B cell (primary cell): ENCODE measurements around the gene TSPO. TPM values are rescaled to one million over a fixed set of nuclear protein-coding genes. Genes with fewer than 3 reads are reported as not detected.

Experiments used
- ATAC-seq: fragments of 200-7000 bp; cut with Tn5 transposase; one replicate; pipeline ENCODE4 v1.10.0; 2021; ENCODE audit warnings: low read depth, mild to moderate bottlenecking, moderate number of reproducible peaks, moderate library complexity
- CTCF ChIA-PET: fragments of 350-600 bp; sonication (Branson Sonifier 250); formaldehyde crosslinking; loops from one replicate; lab custom pipeline; 2021; ENCODE audit warnings: antibody characterized with exemption, inconsistent platforms; lab: Charles Lee
- POLR2A ChIA-PET: fragments of 350-600 bp; sonication (Branson Sonifier 250); formaldehyde crosslinking; loops from one replicate; lab custom pipeline; 2021; ENCODE audit warnings: antibody characterized with exemption; lab: Charles Lee
- DNase-seq: peaks from one replicate; pipeline ENCODE4 v3.0.0; 2013
- H2AFZ ChIP-seq: 2 replicates; pipeline ENCODE4 v1.6.1; 2012; ENCODE audit warnings: mild to moderate bottlenecking, low read depth, low read length; ENCODE audit not compliant: insufficient read depth, poor library complexity, severe bottlenecking
- H3K27ac ChIP-seq, 2 donors: 1 replicate in 1 of 2; 2 replicates in 1 of 2; pipeline ENCODE4 v1.5.1; 2012 to 2013; ENCODE audit warnings: low read length in 2 of 2, mild to moderate bottlenecking in 2 of 2, moderate library complexity in 1 of 2
- H3K27me3 ChIP-seq, 4 experiments: fragments of 200-600 bp in 1 of 4; sonication (generic) in 1 of 4; replicated peaks in 1 of 4; 1 replicate in 2 of 4; 2 replicates in 2 of 4; pipeline versions ENCODE4 v1.6.1 to v1.7.0; 2013 to 2016; ENCODE audit warnings: low read length in 3 of 4, mild to moderate bottlenecking in 2 of 4, mixed read lengths in 1 of 4, moderate library complexity in 1 of 4; ENCODE audit not compliant: insufficient read depth in 4 of 4, control insufficient read depth in 3 of 4; ENCODE audit errors: control extremely low read depth in 1 of 4
- H3K36me3 ChIP-seq, 2 experiments: replicated peaks in 1 of 2; 1 replicate in 1 of 2; 2 replicates in 1 of 2; pipeline versions ENCODE4 v1.6.1 to v1.7.1; 2013; ENCODE audit warnings: low read length in 1 of 2; ENCODE audit not compliant: insufficient read depth in 2 of 2, control insufficient read depth in 1 of 2; ENCODE audit errors: control extremely low read depth in 1 of 2, extremely low read depth in 1 of 2
- H3K4me1 ChIP-seq, 2 donors: fragments of 200-600 bp in 1 of 2; sonication (generic) in 1 of 2; 1 replicate in 1 of 2; 2 replicates in 1 of 2; pipeline versions ENCODE4 v1.5.1 to v1.6.1; 2013 to 2017; ENCODE audit warnings: low read length in 2 of 2; ENCODE audit not compliant: control insufficient read depth in 2 of 2, insufficient read depth in 2 of 2
- H3K4me2 ChIP-seq: replicated peaks from 2 replicates; pipeline ENCODE3; 2012; ENCODE audit warnings: mild to moderate bottlenecking, low read depth, low read length; ENCODE audit not compliant: poor library complexity, severe bottlenecking
- H3K4me3 ChIP-seq, 5 experiments: fragments of 200-600 bp in 1 of 5; sonication (generic) in 1 of 5; 1 replicate in 3 of 5; 2 replicates in 2 of 5; pipeline versions ENCODE4 v1.5.1 to v1.7.0; 2011 to 2016; ENCODE audit warnings: low read length in 4 of 5, mild to moderate bottlenecking in 4 of 5, low read depth in 2 of 5, control low read depth in 1 of 5, moderate library complexity in 1 of 5; ENCODE audit not compliant: insufficient read depth in 1 of 5; ENCODE audit errors: control extremely low read depth in 1 of 5, extremely low read depth in 1 of 5
- H3K79me2 ChIP-seq: fragments of 200-600 bp; sonication (generic); one replicate; pipeline ENCODE4 v1.6.0; 2016; ENCODE audit warnings: low read length; ENCODE audit not compliant: control insufficient read depth, insufficient read depth
- H3K9ac ChIP-seq: fragments of 200-600 bp; sonication (generic); 2 replicates; pipeline ENCODE4 v1.6.1; 2017; ENCODE audit warnings: mild to moderate bottlenecking, low read length, moderate library complexity
- H3K9me3 ChIP-seq, 3 donors: one replicate each; pipeline versions ENCODE4 v1.6.1 to v1.7.1; 2013; ENCODE audit warnings: low read length in 2 of 3; ENCODE audit not compliant: control insufficient read depth in 2 of 3, insufficient read depth in 1 of 3; ENCODE audit errors: control extremely low read depth in 1 of 3
- H4K20me1 ChIP-seq: 2 replicates; pipeline ENCODE4 v1.6.0; 2012; ENCODE audit warnings: mild to moderate bottlenecking, low read length; ENCODE audit not compliant: insufficient read depth, control insufficient read depth, poor library complexity, severe bottlenecking
- H3K27ac Mint-ChIP-seq: one replicate; pipeline ENCODE4 v1.8.0; 2021; ENCODE audit warnings: mixed read lengths
- H3K27me3 Mint-ChIP-seq: one replicate; pipeline ENCODE4 v1.8.0; 2021; ENCODE audit warnings: mixed read lengths
- H3K4me1 Mint-ChIP-seq: one replicate; pipeline ENCODE4 v1.8.0; 2021; ENCODE audit warnings: mixed read lengths
- H3K4me3 Mint-ChIP-seq: one replicate; pipeline ENCODE4 v1.8.0; 2021; ENCODE audit warnings: mixed read lengths
- H3K9me3 Mint-ChIP-seq: one replicate; pipeline ENCODE4 v1.8.0; 2022; ENCODE audit warnings: mixed read lengths; ENCODE audit not compliant: insufficient read depth
- CTCF ChIP-seq: fragments of 200-600 bp; IDR thresholded peaks from one replicate; pipeline ENCODE4 v1.8.0; 2022; ENCODE audit warnings: antibody characterized with exemption, mild to moderate bottlenecking
- EZH2 ChIP-seq: IDR thresholded peaks from 2 replicates; pipeline ENCODE4 v1.6.1; 2012; ENCODE audit warnings: borderline replicate concordance, low read depth, mild to moderate bottlenecking, moderate library complexity, low read length; ENCODE audit not compliant: insufficient read depth, poor library complexity, severe bottlenecking
- WGBS: methylation state at CpG from one replicate; pipeline ENCODE4 v1.1.5; 2013; ENCODE audit warnings: missing lambda C conversion rate; ENCODE audit not compliant: insufficient coverage; 5-methylcytosine and 5-hydroxymethylcytosine counted together
- intact Hi-C: fragments of 100-400 bp; cut with micrococcal nuclease; formaldehyde crosslinking; loops from one replicate; pipeline ENCODE4 v1.10.0; 2022
- polyA plus RNA-seq: library from polyadenylated mRNA; depleted of rRNA; stranded (reverse); fragments of >200 nt; gene quantifications from 2 replicates; pipeline ENCODE4 v1.2.3, GENCODE V29; 2012
- total RNA-seq, 2 donors: library from RNA; stranded (reverse); fragments of 120-200 nt in 1 of 2; gene quantifications; 1 replicate in 1 of 2; 2 replicates in 1 of 2; pipeline versions ENCODE4 v1.2.3 to v1.2.4, GENCODE V29; 2013 to 2022

TSPO gene
- total and polyA plus RNA-seq, 2 donors (not counting 1 experiment from before 2014, with no cell fraction given) = 54.9 to 94.2 TPM

GRCh38 chr22:43154887-43155536, 3.7 kb downstream of the TSPO start:
- H3K9me3 Mint-ChIP-seq = no peaks in the 10 kb centered on the region
- POLR2A ChIA-PET = no interaction called here
- no peak overlapping the region for H3K4me3 ChIP-seq
- DNase-seq (no peak), ATAC-seq (no peak)
- CTCF ChIA-PET = no interaction called here
- no peak overlapping the region for H3K27ac Mint-ChIP-seq
- intact Hi-C loops = no loop called here
- WGBS = 95% methylated on average over 26 of the region's 27 CpGs
- H4K20me1 ChIP-seq = peaks cover 23% of the 10 kb centered on the region
- no peak overlapping the region for H3K4me2 ChIP-seq
- H3K9ac ChIP-seq = no peak overlapping the region
- no peak overlapping the region for H3K4me3 Mint-ChIP-seq
- peaks cover 25% of the 10 kb centered on the region for H3K79me2 ChIP-seq
- no peak for TF ChIP-seq EZH2
- no peak for TF ChIP-seq CTCF
- H3K4me1 ChIP-seq = peaks cover 12 to 30% of the 10 kb centered on the region in 2 donors
- no peaks in the 10 kb centered on the region for H3K36me3 ChIP-seq
- peaks cover 26% of the 10 kb centered on the region for H3K4me1 Mint-ChIP-seq
- H3K27ac ChIP-seq = no peak overlapping the region
- H3K9me3 ChIP-seq = no peaks in the 10 kb centered on the region
- H3K27me3 ChIP-seq = no peaks in the 10 kb centered on the region
- no peaks in the 10 kb centered on the region for H3K27me3 Mint-ChIP-seq
- no peak overlapping the region for H2AFZ ChIP-seq

DNA sequence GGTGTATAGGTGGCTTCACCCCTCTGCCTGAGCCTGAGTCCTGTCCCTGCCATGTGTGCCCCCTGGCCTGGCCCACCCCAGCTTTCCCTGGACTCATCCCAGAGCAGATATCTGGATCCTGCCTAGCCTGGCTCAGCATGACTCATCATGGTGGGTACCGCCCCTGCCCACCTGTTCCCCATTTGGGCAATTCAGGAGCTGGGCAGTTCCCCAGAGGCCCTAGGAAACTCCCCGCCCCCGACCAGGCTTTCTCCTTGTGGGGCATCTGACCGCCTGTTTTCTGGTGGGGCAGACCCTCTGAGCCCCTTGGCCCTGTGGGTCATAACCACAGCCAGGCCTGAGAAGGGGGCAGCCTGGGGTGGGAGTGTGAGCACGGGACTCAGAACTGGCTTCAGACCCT, 4.4 kb downstream of the TSPO start:
- H3K36me3 ChIP-seq = peaks cover 0 to 1% of the 10 kb centered on the region in 2 experiments
- CTCF ChIA-PET = no interaction called here
- peaks cover 24% of the 10 kb centered on the region for H3K4me1 Mint-ChIP-seq
- H3K4me3 ChIP-seq = no peak overlapping the region
- H3K9me3 Mint-ChIP-seq = no peaks in the 10 kb centered on the region
- no peak overlapping the region for H3K9ac ChIP-seq
- TF ChIP-seq EZH2 = no peak
- no peak for TF ChIP-seq CTCF
- ATAC-seq (no peak), DNase-seq (no peak)
- POLR2A ChIA-PET = no interaction called here
- no peak overlapping the region for H3K4me3 Mint-ChIP-seq
- no peaks in the 10 kb centered on the region for H3K27me3 ChIP-seq
- WGBS = 60% methylated on average over 5 of the region's 5 CpGs
- H3K4me2 ChIP-seq = no peak overlapping the region
- H3K27ac Mint-ChIP-seq = no peak overlapping the region
- peaks cover 19% of the 10 kb centered on the region for H3K79me2 ChIP-seq
- H4K20me1 ChIP-seq = peaks cover 23% of the 10 kb centered on the region
- no peaks in the 10 kb centered on the region for H3K27me3 Mint-ChIP-seq
- peaks cover 10 to 26% of the 10 kb centered on the region in 2 donors for H3K4me1 ChIP-seq
- H2AFZ ChIP-seq = no peak overlapping the region
- no peaks in the 10 kb centered on the region for H3K9me3 ChIP-seq
- intact Hi-C loops = no loop called here
- H3K27ac ChIP-seq = no peak overlapping the region
